ENCODE data around the gene CNIH1.

DNA sequence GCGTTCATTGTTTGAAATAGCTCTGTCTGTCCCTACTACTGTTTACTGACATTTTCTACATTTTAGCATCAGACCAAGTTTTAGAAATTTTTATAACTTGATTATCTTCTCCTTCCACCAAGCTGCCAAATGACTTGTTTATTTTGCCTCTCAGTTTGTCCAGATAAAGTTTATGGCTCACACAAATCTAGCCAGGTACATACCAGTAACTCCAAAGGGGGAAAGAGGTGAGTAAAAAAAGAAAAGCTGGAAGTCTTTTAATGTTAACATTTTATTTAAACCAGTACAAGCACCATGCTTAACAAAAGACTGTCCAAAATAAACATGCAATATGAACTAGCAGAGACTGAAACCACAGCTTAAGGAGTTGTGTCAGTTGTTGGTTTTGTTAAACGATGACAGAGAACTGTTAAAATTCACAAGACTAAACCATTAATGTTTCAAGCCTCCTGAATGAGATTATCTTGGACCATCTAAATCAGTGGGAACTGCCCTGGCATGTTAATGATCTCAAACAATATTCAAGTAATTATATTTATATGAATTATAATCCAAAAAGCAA lies 33.1 kb upstream of the CNIH1 start:
- TF ChIP-seq POLR2A (IDR thresholded peaks at IDR 0.05) (no peak), POLR2AphosphoS5 (IDR thresholded peaks at IDR 0.05) (no peak)
- TF ChIP-seq, protein P1, sequence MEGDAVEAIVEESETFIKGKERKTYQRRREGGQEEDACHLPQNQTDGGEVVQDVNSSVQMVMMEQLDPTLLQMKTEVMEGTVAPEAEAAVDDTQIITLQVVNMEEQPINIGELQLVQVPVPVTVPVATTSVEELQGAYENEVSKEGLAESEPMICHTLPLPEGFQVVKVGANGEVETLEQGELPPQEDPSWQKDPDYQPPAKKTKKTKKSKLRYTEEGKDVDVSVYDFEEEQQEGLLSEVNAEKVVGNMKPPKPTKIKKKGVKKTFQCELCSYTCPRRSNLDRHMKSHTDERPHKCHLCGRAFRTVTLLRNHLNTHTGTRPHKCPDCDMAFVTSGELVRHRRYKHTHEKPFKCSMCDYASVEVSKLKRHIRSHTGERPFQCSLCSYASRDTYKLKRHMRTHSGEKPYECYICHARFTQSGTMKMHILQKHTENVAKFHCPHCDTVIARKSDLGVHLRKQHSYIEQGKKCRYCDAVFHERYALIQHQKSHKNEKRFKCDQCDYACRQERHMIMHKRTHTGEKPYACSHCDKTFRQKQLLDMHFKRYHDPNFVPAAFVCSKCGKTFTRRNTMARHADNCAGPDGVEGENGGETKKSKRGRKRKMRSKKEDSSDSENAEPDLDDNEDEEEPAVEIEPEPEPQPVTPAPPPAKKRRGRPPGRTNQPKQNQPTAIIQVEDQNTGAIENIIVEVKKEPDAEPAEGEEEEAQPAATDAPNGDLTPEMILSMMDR (IDR thresholded peaks at IDR 0.05): no peak

Data from transverse colon (tissue), 4 donors.